ENCODE measurements around the gene DYNC1I2.
"Not testable (repeated sequence)": the region's sequence is repeated elsewhere in the genome, so short reads cannot be mapped to it uniquely, and the experiment has no call there.

The DYNC1I2 gene

GRCh38 chr2:171718720-171719119 lies 31.5 kb downstream of the DYNC1I2 start:
- DNase-seq (ENCODE audit: low read depth in 3 of 3): no peak

DNA sequence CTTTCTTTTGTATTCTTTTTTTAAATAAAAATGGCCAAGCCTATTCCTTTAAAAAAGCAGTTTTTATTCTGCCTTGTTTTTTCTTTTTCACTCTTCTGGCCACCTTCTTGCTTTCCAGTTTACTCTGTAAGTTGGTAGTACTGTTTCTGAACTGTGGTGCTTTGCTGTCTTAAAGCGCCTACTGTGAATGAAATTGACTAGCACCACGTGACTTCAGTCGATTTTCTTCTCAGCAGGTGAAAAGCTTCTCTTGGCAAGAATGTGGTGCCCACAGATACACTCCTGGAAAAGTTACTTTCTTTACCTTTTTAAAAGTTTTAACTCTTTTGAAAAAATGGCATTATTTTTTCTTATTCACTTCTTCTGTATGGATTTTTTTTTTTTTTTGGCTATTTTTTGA lies 32.4 kb downstream of the DYNC1I2 start:
- DNase-seq (ENCODE audit: low read depth in 3 of 3): no peak

GRCh38 chr2:171723716-171724683 lies 36.7 kb downstream of the DYNC1I2 start:
- no peak for DNase-seq (ENCODE audit: low read depth in 3 of 3)

- DNase-seq (ENCODE audit: low read depth in 3 of 3): no peak
Observed at GRCh38 chr2:171726847-171727450, 39.7 kb downstream of the DYNC1I2 start.

DNA sequence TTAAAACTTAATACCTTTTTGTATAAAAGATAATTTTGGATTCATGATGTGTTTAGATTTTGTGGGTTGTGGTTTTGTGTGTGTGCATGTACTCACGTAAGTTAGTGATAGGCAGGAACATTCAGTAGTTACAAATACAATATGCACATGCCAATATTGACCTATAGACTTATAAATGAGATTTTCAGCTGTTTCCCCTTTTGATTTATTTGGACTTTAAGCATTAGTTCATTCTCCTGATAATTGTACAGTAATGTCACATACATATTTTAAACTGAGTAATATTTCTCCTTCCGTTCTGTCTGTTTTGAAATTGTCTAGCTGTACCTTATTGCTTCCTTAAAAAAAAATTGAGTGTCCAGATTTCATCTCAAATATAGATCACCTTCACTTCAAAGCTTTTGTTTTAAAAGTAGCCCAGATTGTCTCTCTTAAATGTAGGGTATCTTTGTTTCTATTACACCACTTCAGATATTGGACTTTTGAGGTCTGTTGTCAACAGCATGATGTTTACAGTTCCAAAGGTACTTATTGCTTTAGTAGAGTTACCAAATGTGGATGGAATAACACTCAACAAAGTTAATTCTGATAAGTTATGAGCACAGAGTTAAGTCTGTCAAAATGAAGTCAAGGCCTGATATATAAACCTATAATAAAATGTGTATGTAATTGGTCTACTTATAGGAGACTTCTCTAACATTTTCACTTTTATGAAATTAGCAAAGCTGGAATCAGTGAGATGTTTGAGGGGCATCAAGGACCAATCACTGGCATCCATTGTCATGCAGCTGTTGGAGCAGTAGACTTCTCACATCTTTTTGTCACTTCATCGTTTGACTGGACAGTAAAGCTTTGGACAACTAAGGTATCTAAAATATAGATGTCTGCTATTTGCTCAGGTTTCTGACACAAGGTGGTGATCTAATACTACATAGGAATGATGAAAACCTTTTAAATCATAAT lies 42.0 kb downstream of the DYNC1I2 start:
- no peak for DNase-seq (ENCODE audit: low read depth in 3 of 3)

DNA sequence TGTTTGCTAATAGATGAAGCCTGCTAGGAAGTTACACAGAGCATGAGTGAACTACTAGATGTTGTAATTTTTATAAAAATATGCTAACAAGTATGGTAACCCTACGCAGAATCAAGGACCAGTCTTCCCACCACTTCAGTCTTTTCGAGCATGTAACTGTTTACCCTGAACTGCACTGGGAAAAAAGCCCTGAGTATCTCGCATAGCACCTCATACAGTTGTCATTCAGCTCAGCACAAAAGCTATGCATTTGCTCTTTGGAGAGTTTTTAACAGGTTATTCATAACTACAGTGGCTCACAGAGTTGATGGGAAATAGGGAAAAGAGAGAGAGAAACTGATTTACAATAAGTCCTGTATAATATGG lies 42.7 kb downstream of the DYNC1I2 start:
- no peak for DNase-seq (ENCODE audit: low read depth in 3 of 3)

DNA sequence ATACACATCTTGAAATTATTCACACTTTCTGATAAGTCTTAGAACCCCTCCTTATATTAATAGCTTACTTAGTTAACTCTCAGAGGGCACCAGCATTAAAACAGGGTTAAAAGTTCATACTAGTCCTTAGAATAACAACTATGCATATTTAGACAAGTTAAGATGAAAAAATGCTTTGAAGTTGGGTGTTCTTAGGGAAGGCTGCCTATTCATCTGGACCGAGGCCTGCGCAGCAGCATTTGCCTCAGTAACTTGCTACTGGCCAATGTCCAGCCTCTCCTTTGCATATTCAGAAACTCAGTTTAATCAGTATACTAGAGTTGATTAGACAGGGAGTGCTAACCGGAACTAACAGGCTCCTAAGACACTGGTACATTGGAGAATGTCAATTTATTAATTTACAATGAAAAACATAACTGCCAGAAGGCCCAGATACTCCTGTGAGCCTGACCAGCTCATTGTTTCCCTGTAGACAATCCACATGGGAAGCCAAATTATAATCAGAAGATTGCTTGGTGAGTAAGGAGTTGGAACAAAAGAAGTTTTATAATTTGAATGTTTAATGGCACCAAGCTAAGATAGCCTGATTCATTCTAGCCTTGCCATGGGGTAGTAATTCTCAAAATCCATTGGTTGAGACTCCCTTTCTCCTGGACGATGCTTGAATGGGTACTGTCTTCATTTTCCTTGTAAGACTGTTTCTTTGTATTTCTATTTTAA lies 48.9 kb downstream of the DYNC1I2 start:
- DNase-seq (ENCODE audit: low read depth in 3 of 3): no peak

- DNase-seq (ENCODE audit: low read depth in 3 of 3): no peak
Observed at GRCh38 chr2:171741189-171741588, 53.9 kb downstream of the DYNC1I2 start.

DNA sequence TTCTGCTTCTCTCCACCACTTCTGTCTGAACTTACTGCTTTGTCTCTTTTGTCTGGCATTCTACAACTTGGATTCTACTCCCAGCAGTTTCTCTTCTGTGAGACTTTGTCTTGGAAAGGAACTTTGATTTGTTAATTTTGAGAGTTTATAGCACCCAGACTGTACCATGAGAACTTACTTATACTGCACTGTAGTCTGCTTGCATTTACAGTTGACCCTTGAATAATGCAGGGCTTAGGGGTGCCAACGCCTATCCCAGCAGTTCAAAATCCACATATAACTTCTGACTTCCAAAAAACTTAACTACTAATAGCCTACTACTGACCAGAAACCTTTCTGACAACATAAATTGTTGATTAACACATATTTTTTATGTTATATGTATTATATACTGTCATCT lies 55.5 kb downstream of the DYNC1I2 start:
- no peak for DNase-seq (ENCODE audit: low read depth in 3 of 3)

DNA sequence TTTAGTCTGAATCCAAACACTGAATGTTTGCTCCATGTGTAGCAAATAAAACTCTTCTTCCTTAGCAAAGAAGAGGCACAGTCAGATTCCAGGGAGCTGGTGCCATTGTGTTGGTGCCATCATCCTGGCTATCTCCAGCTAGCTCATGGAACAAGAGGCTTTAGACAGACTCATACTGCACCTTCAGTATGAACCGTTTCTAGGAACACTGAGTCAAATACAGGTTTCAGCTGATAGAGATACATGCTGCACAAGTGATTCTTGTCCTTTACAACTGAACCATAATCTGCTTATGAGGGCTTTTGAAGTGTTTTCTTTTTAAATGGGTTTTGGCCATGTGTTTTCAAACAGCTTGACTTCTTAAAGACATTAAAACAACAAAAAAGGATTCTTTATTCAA lies 57.9 kb downstream of the DYNC1I2 start:
- no peak for DNase-seq (ENCODE audit: low read depth in 3 of 3)

DNA sequence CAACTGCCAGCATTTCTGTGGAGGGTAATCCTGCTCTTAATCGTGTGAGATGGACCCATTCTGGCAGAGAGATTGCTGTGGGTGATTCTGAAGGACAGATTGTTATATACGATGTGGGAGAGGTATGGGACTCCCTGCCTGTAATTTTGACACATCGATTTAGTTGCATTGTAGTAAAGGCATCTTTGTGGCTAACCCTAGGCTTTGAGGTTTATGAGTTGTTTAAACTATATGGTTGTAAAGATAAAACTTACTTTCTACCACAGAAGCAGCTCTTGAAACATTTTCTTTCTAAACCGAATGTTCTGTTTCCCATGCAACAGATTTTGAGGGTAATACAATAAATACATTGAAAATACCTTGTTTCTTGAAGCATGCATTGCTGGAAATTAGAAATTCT lies 58.5 kb downstream of the DYNC1I2 start:
- DNase-seq (ENCODE audit: low read depth in 3 of 3): no peak

GRCh38 chr2:171747371-171747770 lies 60.1 kb downstream of the DYNC1I2 start:
- DNase-seq (ENCODE audit: low read depth in 3 of 3): no peak

DNA sequence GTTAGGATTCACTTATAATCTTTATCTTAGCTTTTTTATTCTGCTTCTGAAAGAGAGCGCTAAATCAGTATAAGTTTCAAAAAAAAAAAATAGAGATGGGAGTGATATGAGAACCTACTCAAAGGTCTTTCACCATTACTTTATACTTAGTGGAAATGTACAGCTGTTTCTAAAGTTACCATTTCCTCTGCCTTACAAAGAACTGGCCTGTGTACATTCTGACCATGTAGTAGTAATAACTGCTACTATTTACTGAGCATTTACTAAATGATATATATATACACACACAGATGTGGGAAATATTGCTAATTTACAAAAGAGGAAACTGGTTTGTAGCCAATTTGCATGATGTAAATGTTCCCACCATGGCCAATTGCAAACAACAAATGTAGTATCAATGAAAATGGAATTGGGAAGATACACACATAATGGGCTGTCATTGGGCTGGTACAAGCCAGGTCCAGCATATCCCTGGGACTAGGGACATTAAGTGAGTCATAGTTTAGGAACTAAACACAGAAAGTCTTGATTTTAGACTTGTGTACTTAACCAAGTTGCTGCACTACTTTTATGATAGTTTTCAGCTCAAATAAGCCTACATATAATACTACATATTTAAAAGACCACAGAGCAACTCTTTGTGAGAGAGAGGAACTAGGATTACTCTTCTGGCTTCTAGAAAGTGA lies 67.1 kb downstream of the DYNC1I2 start:
- DNase-seq (ENCODE audit: low read depth in 3 of 3): no peak

DNA sequence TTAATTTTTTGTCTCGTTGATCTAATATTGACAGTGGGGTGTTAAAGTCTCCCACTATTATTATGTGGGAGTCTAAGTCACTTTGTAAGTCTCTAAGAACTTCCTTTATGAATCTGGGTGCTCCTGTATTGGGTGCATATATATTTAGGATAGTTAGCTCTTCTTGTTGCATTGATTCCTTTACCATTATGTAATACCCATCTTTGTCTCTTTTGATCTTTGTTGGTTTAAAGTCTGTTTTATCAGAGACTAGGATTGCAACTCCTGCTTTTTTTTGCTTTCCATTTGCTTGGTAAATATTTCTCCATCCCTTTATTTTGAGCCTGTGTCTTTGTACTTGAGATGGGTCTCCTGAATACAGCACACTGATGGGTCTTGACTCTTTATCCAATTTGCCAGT lies 71.5 kb downstream of the DYNC1I2 start:
- not testable (repeated sequence) for DNase-seq (ENCODE audit: low read depth in 3 of 3)

DNA sequence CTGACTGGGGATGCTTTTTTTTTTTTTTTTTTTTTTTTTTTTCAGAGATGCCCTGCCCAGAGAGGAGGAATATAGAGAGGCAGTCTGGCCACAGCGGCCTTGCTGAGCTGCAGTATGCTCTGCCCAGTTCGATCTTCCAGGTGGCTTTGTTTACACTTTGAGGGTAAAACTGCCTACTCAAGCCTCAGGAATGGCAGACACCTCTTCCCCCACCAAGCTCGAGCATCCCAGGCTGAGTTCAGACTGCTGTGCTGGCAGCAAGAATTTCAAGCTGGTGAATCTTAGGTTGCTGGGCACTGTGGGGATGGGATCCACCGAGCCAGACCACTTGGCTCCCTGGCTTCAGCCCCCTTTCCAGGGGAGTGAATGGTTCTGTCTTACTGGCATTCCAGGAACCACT lies 73.9 kb downstream of the DYNC1I2 start:
- not testable (repeated sequence) for DNase-seq (ENCODE audit: low read depth in 3 of 3)

DNA sequence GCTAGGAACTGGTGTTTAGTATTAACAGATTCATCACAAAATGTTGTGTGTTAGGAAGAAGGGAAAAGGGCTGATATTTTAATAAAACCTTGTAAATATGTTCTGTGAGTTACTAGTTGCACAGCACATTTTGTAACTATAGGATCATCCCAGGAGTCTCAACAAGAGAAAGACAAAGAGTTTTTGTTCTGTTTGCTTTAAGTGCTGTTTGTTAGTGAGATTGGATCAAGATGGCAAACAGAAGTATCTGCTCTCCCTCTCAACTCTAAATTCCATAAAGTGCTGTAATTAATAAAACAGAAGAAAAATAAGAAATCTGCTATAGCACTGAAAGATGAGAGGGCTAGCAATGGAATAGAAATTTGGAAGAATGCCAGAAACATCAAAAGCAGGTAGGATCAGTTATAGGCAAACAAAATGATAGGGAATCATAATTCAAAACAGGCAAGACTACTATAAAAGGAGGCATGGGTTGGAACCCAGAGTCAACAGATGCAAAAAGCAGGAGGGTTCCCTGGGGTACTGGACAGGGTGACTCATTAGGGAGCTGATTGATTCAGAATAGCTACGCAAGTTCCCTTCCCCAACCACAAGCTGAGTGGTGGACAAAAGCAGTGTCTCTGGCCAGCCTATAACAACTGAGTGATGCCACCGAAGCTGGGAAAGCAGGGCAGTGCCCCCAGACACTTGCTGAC lies 75.8 kb downstream of the DYNC1I2 start:
- DNase-seq (ENCODE audit: low read depth in 3 of 3): no peak

- no peak for DNase-seq (ENCODE audit: low read depth in 3 of 3)
Observed at GRCh38 chr2:171763602-171764001, 76.3 kb downstream of the DYNC1I2 start.

- no peak for DNase-seq (ENCODE audit: low read depth in 3 of 3)
Observed at GRCh38 chr2:171771463-171771862, 84.2 kb downstream of the DYNC1I2 start.

GRCh38 chr2:171772373-171772772 lies 85.1 kb downstream of the DYNC1I2 start:
- no peak for DNase-seq (ENCODE audit: low read depth in 3 of 3)

DNA sequence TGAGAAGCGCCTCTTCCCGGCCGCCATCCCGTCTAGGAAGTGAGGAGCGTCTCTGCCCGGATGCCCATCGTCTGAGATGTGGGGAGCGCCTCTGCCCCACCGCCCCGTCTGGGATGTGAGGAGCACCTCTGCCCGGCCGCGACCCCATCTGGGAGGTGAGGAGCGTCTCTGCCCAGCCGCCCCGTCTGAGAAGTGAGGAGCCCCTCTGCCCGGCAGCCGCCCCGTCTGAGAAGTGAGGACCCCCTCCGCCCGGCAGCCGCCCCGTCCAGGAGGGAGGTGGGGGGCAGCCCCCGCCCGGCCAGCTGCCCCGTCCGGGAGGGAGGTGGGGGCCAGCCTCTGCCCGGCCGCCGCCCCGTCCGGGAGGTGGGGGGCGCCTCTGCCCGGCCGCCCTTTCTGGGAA lies 87.3 kb downstream of the DYNC1I2 start:
- not testable (repeated sequence) for DNase-seq (ENCODE audit: low read depth in 3 of 3)

All from stimulated activated CD4-positive, alpha-beta T cell treated with anti-CD3 and anti-CD28 coated beads, TNF-alpha, amount 100 ng/mL, for 48 hours (primary cell).